GM18499 (cell line): Measurements from ENCODE around the gene NDUFA7.
"Not testable (repeated sequence)": the region's sequence is repeated elsewhere in the genome, so short reads cannot be mapped to it uniquely, and the experiment has no call there.

Experiments used
- ATAC-seq: cut with Tn5 transposase; IDR thresholded peaks from one replicate; pipeline ENCODE4 v1.9.1; 2021; ENCODE audit warnings: moderate number of reproducible peaks; ENCODE audit not compliant: insufficient read depth, unreplicated experiment

Gene NDUFA7

DNA sequence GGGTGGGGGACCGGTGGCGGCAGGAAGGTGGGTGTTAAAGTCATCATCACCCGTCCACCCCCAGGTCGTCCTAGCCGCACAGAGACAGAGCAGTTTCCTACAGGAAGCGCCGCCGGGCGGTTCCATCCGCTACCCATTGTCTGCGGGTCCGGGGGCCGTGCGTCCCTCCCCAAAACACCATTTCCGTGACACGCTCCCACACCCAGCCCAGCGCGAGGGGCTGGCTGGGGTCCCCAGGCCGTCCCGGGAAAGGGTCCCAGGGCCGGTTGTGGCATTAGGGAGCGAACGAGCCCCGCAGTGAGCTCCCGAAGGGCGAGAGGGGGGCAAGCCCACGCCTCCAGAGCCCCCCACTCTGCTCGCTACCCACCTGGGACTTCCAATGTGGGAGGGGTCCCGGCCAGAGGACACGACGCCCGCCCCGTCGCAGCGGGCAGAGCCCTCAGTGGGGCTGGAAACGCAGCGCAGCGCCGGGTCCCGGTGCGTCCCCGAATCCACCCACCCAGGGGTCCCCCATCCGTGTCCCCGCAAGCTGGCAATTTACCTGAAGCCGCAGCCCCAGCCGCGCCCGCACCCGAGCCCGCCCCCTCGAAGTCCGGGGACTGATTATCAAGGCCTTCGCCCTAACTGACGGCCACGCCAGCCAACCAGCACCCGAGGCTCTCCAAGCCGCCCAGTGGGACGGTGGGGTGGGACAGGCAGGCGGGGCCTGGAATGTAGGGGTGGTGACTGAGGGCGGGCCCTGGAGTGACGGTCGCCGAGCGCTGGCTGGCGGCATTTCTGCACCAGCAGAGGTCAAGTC is 21.7 kb upstream of the NDUFA7 start, which contains the start of gene KANK3:
Gene KANK3, minus strand, starts transcription at position 579 of the 799 bp plus-strand sequence. CDS start 5,434 bp downstream, outside the sequence.
- no peak for ATAC-seq

GRCh38 chr19:8342316-8342683 is 21.1 kb upstream of the NDUFA7 start:
- ATAC-seq, result no peak

DNA sequence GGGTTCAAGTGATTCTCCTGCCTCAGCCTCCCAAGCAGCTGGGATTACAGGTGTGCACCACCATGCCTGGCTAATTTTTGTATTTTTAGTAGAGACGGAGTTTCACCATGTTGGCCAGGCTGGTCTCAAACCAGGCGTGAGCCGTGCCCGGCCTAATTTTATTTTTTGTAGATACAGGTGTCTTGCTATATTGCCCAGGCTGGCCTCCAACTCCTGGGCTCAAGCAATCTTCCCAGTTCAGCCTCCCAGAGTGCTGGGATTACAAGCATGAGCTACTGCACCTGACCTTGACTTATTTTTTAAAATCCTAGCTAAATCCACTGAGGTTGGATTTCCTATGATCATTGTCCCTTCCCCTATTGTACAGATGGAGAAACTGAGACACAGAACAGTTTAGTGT is 20.3 kb upstream of the NDUFA7 start:
- ATAC-seq, result not testable (repeated sequence)

- ATAC-seq, result no peak
These were observed 19.3 kb upstream of the NDUFA7 start for GRCh38 chr19:8340341-8341096.

DNA sequence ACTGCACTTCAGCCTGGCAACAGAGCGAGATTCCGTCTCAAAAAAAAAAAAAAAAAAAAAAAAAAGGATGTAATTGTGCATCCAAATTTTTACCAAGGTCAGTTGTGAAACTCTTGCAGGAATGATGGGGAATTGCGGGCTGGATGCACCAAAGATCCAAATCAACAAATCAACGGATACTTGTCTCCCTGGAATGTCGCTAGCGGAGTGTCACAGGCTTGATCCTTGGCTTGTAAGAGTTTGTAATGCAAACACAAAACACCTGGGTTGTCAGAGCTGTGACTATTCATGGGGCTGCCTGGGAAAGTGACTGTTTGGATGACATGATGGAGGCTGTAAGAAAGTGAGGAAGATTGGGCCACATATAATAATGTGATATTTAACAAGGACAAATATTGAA is 17.7 kb upstream of the NDUFA7 start:
- no peak for ATAC-seq

DNA sequence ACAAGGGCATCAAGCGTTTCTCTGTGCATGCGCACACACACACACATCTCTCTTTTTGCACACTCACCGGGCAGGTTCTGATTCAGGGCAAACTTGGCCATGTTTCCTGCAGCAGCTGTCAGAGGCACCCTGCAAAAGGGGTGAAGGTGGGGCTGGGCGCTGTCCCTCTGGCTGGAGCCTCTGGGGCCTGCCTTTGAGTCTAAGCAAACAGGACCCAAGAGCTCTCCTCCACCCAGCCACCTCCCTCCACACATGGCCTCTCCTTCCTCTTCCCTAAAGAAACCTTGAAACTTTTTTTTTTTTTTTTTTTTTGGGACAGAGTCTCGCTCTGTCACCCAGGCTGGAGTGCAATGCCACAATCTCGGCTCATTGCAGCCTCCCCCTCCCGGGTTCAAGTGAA is 16.6 kb upstream of the NDUFA7 start:
- no peak for ATAC-seq

GRCh38 chr19:8336660-8337059 is 15.5 kb upstream of the NDUFA7 start:
- no peak for ATAC-seq

DNA sequence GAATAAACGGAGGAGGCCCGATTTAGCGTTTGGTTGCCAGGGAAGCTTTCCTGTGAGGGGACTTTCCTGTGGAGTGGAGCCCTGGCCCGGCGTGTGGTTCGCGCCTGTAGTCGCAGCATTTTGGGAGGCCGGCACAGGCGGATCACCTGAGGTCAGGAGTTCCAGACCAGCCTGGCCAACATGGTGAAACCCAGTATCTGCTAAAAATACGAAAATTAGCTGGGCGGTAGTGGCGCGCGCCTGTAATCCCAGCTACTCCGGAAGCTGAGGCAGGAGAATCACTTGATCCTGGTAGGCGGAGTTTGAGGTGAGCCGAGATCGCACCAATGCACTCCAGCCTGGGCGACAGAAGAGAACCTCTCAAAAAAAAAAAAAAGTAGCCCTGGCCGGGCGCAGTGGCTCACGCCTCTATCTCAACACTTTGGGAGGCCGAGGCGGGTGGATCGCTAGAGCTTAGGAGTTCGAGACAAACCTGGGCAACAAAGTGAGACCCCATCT is 14.9 kb upstream of the NDUFA7 start:
- no peak for ATAC-seq

DNA sequence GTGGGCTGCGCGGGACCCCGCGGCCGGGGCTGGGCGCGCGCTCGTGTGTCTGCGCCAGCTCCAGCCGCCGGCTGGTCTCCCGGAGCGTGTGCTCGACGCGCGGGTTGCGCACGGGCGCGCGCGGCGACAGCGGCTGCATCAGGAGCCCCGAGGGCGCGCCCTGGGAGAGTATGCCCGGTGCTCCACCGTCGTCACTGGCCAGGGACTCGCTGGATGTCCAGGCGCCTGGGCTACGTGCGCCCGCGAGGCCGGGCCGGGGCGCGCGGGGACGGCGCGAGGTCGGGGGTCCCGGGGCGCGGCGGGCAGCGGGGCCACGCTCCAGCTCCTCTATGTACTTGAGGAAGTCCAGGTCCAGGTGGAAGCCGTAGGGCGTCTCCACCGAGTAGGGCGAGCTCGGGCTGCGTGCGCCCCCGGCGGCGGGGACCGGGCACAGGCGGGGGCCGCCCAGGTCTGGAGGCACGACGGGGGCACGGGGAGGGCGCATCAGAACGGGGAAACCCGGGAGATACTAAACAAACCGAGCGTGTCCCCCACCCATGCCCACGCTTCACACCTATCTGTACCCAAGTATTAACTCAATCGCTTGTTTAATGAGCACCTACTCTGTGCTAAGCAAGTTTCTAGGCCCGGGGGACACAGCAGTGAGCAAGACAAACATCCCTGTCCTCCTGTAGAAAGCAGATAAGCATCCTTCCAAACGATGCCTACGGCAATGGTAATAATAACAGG is 14.3 kb upstream of the NDUFA7 start:
- no peak for ATAC-seq

GRCh38 chr19:8334458-8335342 is 13.5 kb upstream of the NDUFA7 start:
- no peak for ATAC-seq

DNA sequence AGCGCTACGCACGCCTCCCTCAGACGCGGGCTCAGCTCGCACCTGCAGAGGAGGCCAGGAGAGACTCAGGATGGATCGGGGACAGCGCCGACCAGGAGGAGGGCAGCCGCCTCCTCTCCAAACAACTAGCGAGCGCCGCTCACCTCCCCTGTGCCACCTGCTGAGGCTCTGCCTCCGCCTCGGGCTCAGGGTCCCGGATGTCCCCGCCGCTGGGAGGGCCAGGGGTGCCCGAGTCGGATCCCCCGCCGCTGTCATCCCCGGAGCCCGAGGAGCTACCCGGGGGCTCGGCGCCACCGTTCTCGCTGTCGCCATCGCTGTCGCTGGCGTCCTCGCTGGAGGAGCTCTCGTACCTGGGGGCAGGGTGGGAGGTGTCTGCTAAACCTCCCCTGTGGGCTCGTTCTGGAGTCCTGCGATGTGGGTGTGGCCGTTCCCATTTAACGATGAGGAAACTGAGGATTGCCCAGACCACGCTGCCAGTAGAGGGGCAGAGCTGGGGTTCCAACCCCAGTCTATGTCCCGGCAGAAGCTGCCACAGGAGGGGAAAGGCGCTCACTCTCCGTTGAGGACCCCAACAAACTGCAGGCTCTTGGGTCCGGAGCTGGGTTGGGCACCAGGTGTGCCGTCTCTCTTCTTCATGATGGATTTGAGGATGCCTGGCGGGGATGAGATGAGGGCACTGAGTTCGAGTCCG is 12.7 kb upstream of the NDUFA7 start:
- no peak for ATAC-seq

DNA sequence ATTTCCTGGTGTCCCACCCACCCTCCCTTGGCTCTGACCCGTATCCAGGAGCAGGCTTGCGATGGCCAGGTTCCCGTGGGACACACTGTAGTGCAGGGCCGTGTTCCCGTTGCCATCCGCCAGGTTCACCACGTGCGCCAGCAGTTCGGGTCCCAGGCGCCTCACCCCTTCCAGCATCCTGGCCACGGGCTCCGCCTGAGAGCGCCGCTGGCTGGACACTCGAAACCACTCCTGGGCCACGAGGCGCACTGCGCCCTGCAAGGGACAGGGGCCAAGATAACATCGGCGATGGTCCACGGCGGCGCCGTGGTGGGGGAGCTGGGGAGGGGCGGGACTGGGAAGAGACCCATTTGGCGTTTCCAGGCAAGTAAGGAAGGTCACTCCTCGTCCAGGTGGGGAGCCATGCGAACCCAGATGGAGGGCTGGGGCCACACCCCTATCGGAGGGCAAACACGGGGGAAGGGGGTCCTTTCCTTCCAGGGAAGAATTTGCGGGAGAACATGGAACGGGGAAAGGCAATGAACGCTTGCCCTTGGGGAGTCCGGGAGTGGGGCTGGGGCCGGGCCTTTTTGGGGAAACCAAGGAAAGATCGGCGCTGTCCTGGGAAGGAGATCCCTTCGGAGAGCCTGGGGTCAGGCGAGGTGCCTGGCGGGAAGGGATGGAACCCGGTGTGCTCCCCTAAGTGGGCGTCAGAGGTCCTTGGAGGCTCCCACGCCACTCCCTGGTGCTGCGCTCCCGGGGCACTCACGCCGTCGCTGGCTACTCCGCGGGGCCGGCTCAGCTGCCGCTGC is 12.0 kb upstream of the NDUFA7 start:
- no peak for ATAC-seq

DNA sequence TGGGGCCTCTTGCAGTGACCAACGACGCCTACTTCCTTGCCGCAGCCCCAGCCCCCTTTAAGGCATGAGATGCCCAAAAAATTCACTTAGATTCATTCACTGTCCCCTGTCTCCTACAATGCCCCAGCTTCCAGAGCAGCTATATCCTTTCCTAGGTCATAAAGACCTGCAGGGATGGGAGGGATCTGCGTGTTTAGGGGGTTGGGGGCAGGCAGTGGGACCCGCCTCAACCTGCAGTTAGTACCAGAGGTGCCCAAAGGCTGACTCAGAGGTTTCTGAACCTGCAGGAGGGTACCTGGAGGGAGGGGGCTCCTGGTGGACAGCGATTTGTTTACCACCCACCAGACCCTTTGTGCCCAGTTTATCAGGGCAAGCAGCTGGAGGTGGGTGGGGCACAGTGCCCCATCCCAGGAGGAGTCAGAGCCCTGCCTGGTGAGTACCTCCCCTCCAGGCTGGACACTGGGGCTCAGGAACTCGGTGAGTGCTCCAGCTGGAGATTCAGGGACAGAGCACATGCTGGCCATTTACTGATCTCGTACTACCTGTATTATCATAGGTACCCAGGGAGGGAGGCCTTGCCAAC is 10.2 kb upstream of the NDUFA7 start:
- no peak for ATAC-seq

DNA sequence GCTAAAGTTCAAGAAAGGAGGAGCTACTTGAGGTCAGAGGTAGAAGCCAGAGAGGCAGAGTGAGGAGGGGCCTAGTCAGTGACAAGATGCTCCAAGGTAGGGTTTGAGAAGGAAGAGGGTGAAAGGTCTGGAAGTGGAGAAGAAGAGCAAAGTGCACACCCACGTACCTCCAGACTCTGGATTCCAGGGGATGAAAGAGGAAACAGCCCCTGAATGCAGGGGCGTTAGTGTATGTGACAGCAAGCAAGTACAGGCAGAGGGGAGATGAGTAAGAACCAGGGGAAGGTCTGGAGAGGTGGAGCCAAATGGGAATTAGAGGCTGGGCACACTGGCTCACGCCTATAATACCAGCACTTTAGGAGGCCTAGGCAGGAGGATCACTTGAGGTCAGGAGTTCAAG is 8.8 kb upstream of the NDUFA7 start:
- no peak for ATAC-seq

GRCh38 chr19:8325454-8325853 is 4.3 kb upstream of the NDUFA7 start:
- ATAC-seq, result no peak

DNA sequence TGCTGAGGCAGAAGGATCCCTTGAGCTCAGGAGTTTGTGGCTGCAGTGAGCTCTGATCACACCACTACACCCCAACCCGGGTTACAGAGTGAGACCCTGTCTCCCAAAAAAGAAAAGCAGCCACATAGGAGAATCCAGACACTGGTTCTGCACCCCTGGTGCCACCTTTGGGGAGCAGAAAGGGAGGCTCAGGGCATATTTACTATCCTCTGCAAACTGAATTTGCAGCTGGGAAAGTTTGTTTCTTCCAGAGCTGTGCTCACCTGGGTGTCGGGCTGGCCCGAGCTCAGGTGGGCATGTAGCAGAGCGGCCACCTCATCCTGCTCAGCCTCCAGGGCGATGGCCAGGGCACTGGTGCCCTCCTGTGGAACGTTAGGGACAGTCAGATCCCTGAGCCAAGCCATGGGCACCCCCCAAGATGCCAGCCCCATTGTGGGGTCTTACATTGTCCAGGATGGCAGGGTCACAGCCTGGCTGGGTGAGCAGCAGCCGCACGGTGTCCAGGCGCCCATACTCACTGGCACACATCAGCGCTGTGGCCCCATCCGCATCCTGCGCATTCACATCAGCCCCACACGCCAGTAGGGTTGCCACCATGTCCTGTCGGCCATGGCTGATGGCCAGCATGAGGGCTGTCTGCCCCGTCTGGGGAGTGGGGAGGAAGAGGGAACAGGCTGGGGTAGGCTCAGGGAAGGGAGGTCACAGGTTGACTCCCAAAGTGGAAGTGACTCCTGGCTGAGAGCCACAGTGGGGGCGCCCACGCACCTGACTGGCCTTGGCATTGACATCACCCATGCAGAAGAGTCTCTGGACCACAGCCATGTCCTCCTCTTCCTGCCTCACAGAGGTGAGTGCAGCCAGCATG is 3.2 kb upstream of the NDUFA7 start:
- ATAC-seq, result no peak

DNA sequence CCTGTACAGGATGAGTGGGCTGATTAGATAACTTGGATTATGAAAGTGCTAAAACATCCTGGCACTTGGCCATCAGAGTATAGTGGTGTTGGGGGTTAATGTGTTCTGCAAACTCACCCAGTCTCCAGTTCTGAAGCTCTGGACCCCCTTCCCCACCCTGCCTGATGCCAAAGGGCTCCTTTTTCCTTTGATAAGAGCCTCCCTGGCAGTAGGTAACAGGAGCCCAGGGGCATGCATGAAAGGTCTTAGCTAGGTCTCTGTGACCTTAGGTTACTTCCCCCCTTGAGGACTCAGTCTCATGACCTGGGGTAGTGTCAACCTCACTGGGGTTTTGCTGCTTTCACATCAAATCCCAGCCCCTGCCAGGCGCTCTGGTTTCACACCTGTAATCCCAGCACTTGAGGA is 2.6 kb upstream of the NDUFA7 start:
- ATAC-seq, result no peak
